Measurements from ENCODE around the gene OVOL1. TPM values are rescaled to one million over a fixed set of nuclear protein-coding genes. Genes with fewer than 3 reads are reported as not detected.

Gene OVOL1
- total and polyA plus RNA-seq, 4 donors, result 0.09 TPM; not detected in 3

GRCh38 chr11:65781152-65781961, 5.5 kb upstream of the OVOL1 start:
- no peak overlapping the region for H3K27ac ChIP-seq (ENCODE audit: low read depth, low read length)
- H3K27me3 ChIP-seq (ENCODE audit: control insufficient read depth, insufficient read depth, low read length), result peaks cover 15% of the 10 kb centered on the region
- peak overlapping the region; percentile 26 for H3K4me3 ChIP-seq (ENCODE audit: low read depth, low read length)
- peak in 2 of 6 donors; percentile 8 to 46 for DNase-seq (ENCODE audit: low read depth in 4 of 6, low spot score in 6 of 6)
- H3K9me3 ChIP-seq (ENCODE audit: control insufficient read depth, insufficient read depth, low read length), result no peaks in the 10 kb centered on the region
- WGBS (ENCODE audit: insufficient coverage), result 8% methylated on average over 81 of the region's 83 CpGs
- peaks cover 34% of the 10 kb centered on the region for H3K36me3 ChIP-seq (ENCODE audit: control insufficient read depth, insufficient read depth, low read length)
- H3K4me1 ChIP-seq (ENCODE audit: control insufficient read depth, insufficient read depth, low read length), result peaks cover 40% of the 10 kb centered on the region

GRCh38 chr11:65781962-65782815, 4.7 kb upstream of the OVOL1 start:
- H3K4me3 ChIP-seq (ENCODE audit: low read depth, low read length), result no peak overlapping the region
- WGBS (ENCODE audit: insufficient coverage), result 87% methylated on average over 9 of the region's 13 CpGs
- peaks cover 23% of the 10 kb centered on the region for H3K27me3 ChIP-seq (ENCODE audit: control insufficient read depth, insufficient read depth, low read length)
- no peak for DNase-seq (ENCODE audit: low read depth in 4 of 6, low spot score in 6 of 6)
- H3K27ac ChIP-seq (ENCODE audit: low read depth, low read length), result no peak overlapping the region
- peaks cover 47% of the 10 kb centered on the region for H3K4me1 ChIP-seq (ENCODE audit: control insufficient read depth, insufficient read depth, low read length)
- no peaks in the 10 kb centered on the region for H3K9me3 ChIP-seq (ENCODE audit: control insufficient read depth, insufficient read depth, low read length)
- H3K36me3 ChIP-seq (ENCODE audit: control insufficient read depth, insufficient read depth, low read length), result peaks cover 26% of the 10 kb centered on the region

- H3K4me3 ChIP-seq (ENCODE audit: low read depth, low read length), result no peak overlapping the region
- H3K27ac ChIP-seq (ENCODE audit: low read depth, low read length), result no peak overlapping the region
- 91% methylated on average over 9 of the region's 9 CpGs for whole genome bisulfite sequencing (ENCODE audit: insufficient coverage)
- H3K4me1 ChIP-seq (ENCODE audit: control insufficient read depth, insufficient read depth, low read length), result peaks cover 51% of the 10 kb centered on the region
- H3K27me3 ChIP-seq (ENCODE audit: control insufficient read depth, insufficient read depth, low read length), result peaks cover 28% of the 10 kb centered on the region
- no peak for DNase-seq (ENCODE audit: low read depth in 4 of 6, low spot score in 6 of 6)
- H3K36me3 ChIP-seq (ENCODE audit: control insufficient read depth, insufficient read depth, low read length), result peaks cover 20% of the 10 kb centered on the region
- H3K9me3 ChIP-seq (ENCODE audit: control insufficient read depth, insufficient read depth, low read length), result no peaks in the 10 kb centered on the region
These were observed 4.0 kb upstream of the OVOL1 start for GRCh38 chr11:65782816-65783228.

GRCh38 chr11:65785319-65786007, 1.4 kb upstream of the OVOL1 start:
- Histone ChIP-seq H3K4me1 (ENCODE audit: control insufficient read depth, insufficient read depth, low read length) (peaks cover 40% of the 10 kb centered on the region), H3K9me3 (ENCODE audit: control insufficient read depth, insufficient read depth, low read length) (no peaks in the 10 kb centered on the region), H3K27me3 (ENCODE audit: control insufficient read depth, insufficient read depth, low read length) (peaks cover 47% of the 10 kb centered on the region), H3K27ac (ENCODE audit: low read depth, low read length) (no peak overlapping the region), H3K4me3 (ENCODE audit: low read depth, low read length) (no peak overlapping the region), H3K36me3 (ENCODE audit: control insufficient read depth, insufficient read depth, low read length) (no peaks in the 10 kb centered on the region)
- DNase-seq (ENCODE audit: low read depth in 4 of 6, low spot score in 6 of 6), result no peak
- WGBS (ENCODE audit: insufficient coverage), result 28% methylated on average over 5 of the region's 8 CpGs

- Histone ChIP-seq H3K27ac (ENCODE audit: low read depth, low read length) (no peak overlapping the region), H3K9me3 (ENCODE audit: control insufficient read depth, insufficient read depth, low read length) (no peaks in the 10 kb centered on the region), H3K27me3 (ENCODE audit: control insufficient read depth, insufficient read depth, low read length) (peaks cover 50% of the 10 kb centered on the region), H3K4me3 (ENCODE audit: low read depth, low read length) (no peak overlapping the region), H3K4me1 (ENCODE audit: control insufficient read depth, insufficient read depth, low read length) (peaks cover 39% of the 10 kb centered on the region), H3K36me3 (ENCODE audit: control insufficient read depth, insufficient read depth, low read length) (no peaks in the 10 kb centered on the region)
- WGBS (ENCODE audit: insufficient coverage), result 6% methylated on average over 74 of the region's 74 CpGs
- DNase-seq (ENCODE audit: low read depth in 4 of 6, low spot score in 6 of 6), result no peak
These were observed 666 bp upstream of the OVOL1 start for GRCh38 chr11:65786008-65786785.

- Histone ChIP-seq H3K4me3 (ENCODE audit: low read depth, low read length) (no peak overlapping the region), H3K27me3 (ENCODE audit: control insufficient read depth, insufficient read depth, low read length) (peaks cover 59% of the 10 kb centered on the region), H3K4me1 (ENCODE audit: control insufficient read depth, insufficient read depth, low read length) (peaks cover 27% of the 10 kb centered on the region), H3K27ac (ENCODE audit: low read depth, low read length) (no peak overlapping the region), H3K36me3 (ENCODE audit: control insufficient read depth, insufficient read depth, low read length) (no peaks in the 10 kb centered on the region), H3K9me3 (ENCODE audit: control insufficient read depth, insufficient read depth, low read length) (no peaks in the 10 kb centered on the region)
- peak in 1 of 6 donors; percentile 23 for DNase-seq (ENCODE audit: low read depth in 4 of 6, low spot score in 6 of 6)
- under 1% methylated on average over 50 of the region's 64 CpGs for WGBS (ENCODE audit: insufficient coverage)
These were observed 1.1 kb downstream of the OVOL1 start for GRCh38 chr11:65787649-65788622.

GRCh38 chr11:65788821-65789220, 2.0 kb downstream of the OVOL1 start:
- Histone ChIP-seq H3K27ac (ENCODE audit: low read depth, low read length) (no peak overlapping the region), H3K4me1 (ENCODE audit: control insufficient read depth, insufficient read depth, low read length) (peaks cover 27% of the 10 kb centered on the region), H3K27me3 (ENCODE audit: control insufficient read depth, insufficient read depth, low read length) (peaks cover 64% of the 10 kb centered on the region), H3K9me3 (ENCODE audit: control insufficient read depth, insufficient read depth, low read length) (no peaks in the 10 kb centered on the region), H3K4me3 (ENCODE audit: low read depth, low read length) (no peak overlapping the region), H3K36me3 (ENCODE audit: control insufficient read depth, insufficient read depth, low read length) (no peaks in the 10 kb centered on the region)
- WGBS (ENCODE audit: insufficient coverage), result 80% methylated on average over 1 of the region's 6 CpGs
- DNase-seq (ENCODE audit: low read depth in 4 of 6, low spot score in 6 of 6), result no peak

- no peak overlapping the region for H3K27ac ChIP-seq (ENCODE audit: low read depth, low read length)
- H3K4me1 ChIP-seq (ENCODE audit: control insufficient read depth, insufficient read depth, low read length), result peaks cover 22% of the 10 kb centered on the region
- no peaks in the 10 kb centered on the region for H3K36me3 ChIP-seq (ENCODE audit: control insufficient read depth, insufficient read depth, low read length)
- WGBS (ENCODE audit: insufficient coverage), result 87% methylated on average over 7 of the region's 14 CpGs
- no peak overlapping the region for H3K4me3 ChIP-seq (ENCODE audit: low read depth, low read length)
- DNase-seq (ENCODE audit: low read depth in 4 of 6, low spot score in 6 of 6), result no peak
- H3K27me3 ChIP-seq (ENCODE audit: control insufficient read depth, insufficient read depth, low read length), result peaks cover 64% of the 10 kb centered on the region
- no peaks in the 10 kb centered on the region for H3K9me3 ChIP-seq (ENCODE audit: control insufficient read depth, insufficient read depth, low read length)
These were observed 2.6 kb downstream of the OVOL1 start for GRCh38 chr11:65789230-65790103.

Data from spinal cord (tissue), 10 donors.